SK-N-SH treated with all-trans-retinoic acid at 6 μM for 48 hours (cell line): ENCODE measurements around the gene SGK1.

ENCODE experiments used
- ZFP3 ChIP-seq: fragments of 250-450 bp; sonication (Bioruptor Pico); IDR thresholded peaks from 2 replicates; pipeline ENCODE4 v1.5.0; 2020; ENCODE audit warnings: mild to moderate bottlenecking, moderate library complexity
- ZFP30 ChIP-seq: fragments of 450-650 bp; formaldehyde crosslinking; IDR thresholded peaks from 2 replicates; pipeline ENCODE4 v1.5.0; 2022; ENCODE audit warnings: mild to moderate bottlenecking, moderate library complexity
- TF ChIP-seq, protein P1 (sequence below): fragments of 250-450 bp; sonication (Bioruptor Pico); IDR thresholded peaks from 2 replicates; pipeline ENCODE4 v1.8.0; 2020; ENCODE audit warnings: mild to moderate bottlenecking, moderate library complexity, borderline replicate concordance

DNA sequence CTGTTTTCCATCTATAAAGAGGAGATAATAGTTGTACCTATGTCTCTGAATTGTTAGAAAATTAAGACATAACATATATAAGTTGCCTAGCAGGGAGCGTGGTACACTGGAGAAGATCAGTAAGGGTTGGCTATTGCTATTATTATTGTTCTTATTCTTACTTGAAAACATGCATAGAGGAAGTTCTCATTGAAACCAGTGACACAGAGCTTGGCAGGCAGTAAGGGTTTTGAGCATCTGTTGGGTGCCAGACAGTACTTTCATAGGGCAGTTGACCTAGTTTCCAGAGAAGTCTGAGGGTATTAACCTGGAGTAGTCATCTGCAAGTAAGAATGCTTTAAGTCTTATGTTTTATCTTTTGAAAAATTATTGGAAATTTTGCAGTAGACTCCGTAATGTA lies 13.3 kb upstream of the SGK1 start:
- TF ChIP-seq, protein P1, sequence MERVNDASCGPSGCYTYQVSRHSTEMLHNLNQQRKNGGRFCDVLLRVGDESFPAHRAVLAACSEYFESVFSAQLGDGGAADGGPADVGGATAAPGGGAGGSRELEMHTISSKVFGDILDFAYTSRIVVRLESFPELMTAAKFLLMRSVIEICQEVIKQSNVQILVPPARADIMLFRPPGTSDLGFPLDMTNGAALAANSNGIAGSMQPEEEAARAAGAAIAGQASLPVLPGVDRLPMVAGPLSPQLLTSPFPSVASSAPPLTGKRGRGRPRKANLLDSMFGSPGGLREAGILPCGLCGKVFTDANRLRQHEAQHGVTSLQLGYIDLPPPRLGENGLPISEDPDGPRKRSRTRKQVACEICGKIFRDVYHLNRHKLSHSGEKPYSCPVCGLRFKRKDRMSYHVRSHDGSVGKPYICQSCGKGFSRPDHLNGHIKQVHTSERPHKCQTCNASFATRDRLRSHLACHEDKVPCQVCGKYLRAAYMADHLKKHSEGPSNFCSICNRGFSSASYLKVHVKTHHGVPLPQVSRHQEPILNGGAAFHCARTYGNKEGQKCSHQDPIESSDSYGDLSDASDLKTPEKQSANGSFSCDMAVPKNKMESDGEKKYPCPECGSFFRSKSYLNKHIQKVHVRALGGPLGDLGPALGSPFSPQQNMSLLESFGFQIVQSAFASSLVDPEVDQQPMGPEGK (CRISPR knock-in tag): no peak
- TF ChIP-seq ZFP3 (no peak), ZFP30 (no peak)
